K562 (cell line): ENCODE measurements around the gene FRMPD1.

Experiments
- CTCF ChIP-seq, 3 experiments: IDR thresholded peaks in 2 of 3; conservative IDR thresholded peaks in 1 of 3; 2 replicates each; pipeline ENCODE4 v1.5.1; 2011 to 2012; ENCODE audit warnings: low read length in 3 of 3, mild to moderate bottlenecking in 3 of 3, control low read depth in 2 of 3, improper control_type of control experiment in 1 of 3, inconsistent platforms in 1 of 3, low read depth in 1 of 3, mixed read lengths in 1 of 3, moderate library complexity in 1 of 3; ENCODE audit not compliant: insufficient read depth in 2 of 3
- EZH2 ChIP-seq: IDR thresholded peaks from 2 replicates; pipeline ENCODE4 v1.6.1; 2012; ENCODE audit warnings: low read depth, mild to moderate bottlenecking, inconsistent platforms, low read length, borderline replicate concordance
- MXD1 ChIP-seq: fragments of 250-450 bp; sonication (Bioruptor Pico); IDR thresholded peaks from 2 replicates; pipeline ENCODE4 v1.8.0; 2021; ENCODE audit warnings: borderline replicate concordance, mild to moderate bottlenecking, moderate library complexity; ENCODE audit not compliant: poor library complexity, severe bottlenecking
- POLR2AphosphoS5 ChIP-seq: IDR thresholded peaks from 2 replicates; pipeline ENCODE4 v1.6.1; 2011; ENCODE audit warnings: mild to moderate bottlenecking, low read depth, low read length, moderate library complexity; ENCODE audit not compliant: control insufficient read depth, insufficient read depth
- RCOR1 ChIP-seq, 2 experiments: IDR thresholded peaks; 2 replicates each; pipeline ENCODE4 v1.6.1; 2012; ENCODE audit warnings: low read depth in 2 of 2, low read length in 2 of 2, borderline replicate concordance in 1 of 2, improper control_type of control experiment in 1 of 2
- RFX5 ChIP-seq: IDR thresholded peaks from 2 replicates; pipeline ENCODE4 v1.6.1; 2011; ENCODE audit warnings: low read depth, mild to moderate bottlenecking, improper control_type of control experiment, low read length
- XRCC4 ChIP-seq: IDR thresholded peaks from one replicate; pipeline ENCODE4 v1.6.1; 2011; ENCODE audit not compliant: insufficient read depth, insufficient read length; ENCODE audit errors: extremely low read depth
- ZHX1 ChIP-seq: fragments of 150-350 bp; conservative IDR thresholded peaks from 2 replicates; pipeline ENCODE4 v1.6.1; 2014; ENCODE audit warnings: low read length
- ZNF232 ChIP-seq: sonication (generic); formaldehyde crosslinking; IDR thresholded peaks from 2 replicates; pipeline ENCODE4 v1.8.0; 2022; ENCODE audit warnings: mild to moderate bottlenecking, missing genetic modification reagents
- ZNF398 ChIP-seq: fragments of 250-450 bp; sonication (Bioruptor Pico); IDR thresholded peaks from 2 replicates; pipeline ENCODE4 v1.8.0; 2021; ENCODE audit warnings: moderate library complexity, mild to moderate bottlenecking, inconsistent platforms
- ZNF444 ChIP-seq: fragments of 250-450 bp; sonication (Bioruptor Pico); IDR thresholded peaks from 2 replicates; pipeline ENCODE4 v1.4.0; 2020; ENCODE audit warnings: mild to moderate bottlenecking, moderate library complexity
- ZNF449 ChIP-seq: fragments of 250-450 bp; sonication (Bioruptor Pico); IDR thresholded peaks from 2 replicates; pipeline ENCODE4 v1.8.0; 2022; ENCODE audit warnings: moderate library complexity, mild to moderate bottlenecking, inconsistent platforms
- TF ChIP-seq, protein P1 (sequence below): fragments of 450-650 bp; formaldehyde crosslinking; IDR thresholded peaks from 2 replicates; pipeline ENCODE4 v1.4.0; 2020; ENCODE audit warnings: mild to moderate bottlenecking, mixed read lengths

GRCh38 chr9:37760416-37761161 lies 109.8 kb downstream of the FRMPD1 start:
- TF ChIP-seq CTCF (IDR thresholded peaks at IDR 0.05 in 2 of 3, conservative IDR thresholded peaks at IDR 0.05 in 1 of 3; ENCODE audit: insufficient read depth in 2 of 3, low read depth in 1 of 3, low read length in 3 of 3) (no peak), ZNF232 (no peak), RFX5 (no peak), XRCC4 (no peak), MXD1 (CRISPR knock-in tag) (no peak), ZNF444 (CRISPR knock-in tag) (no peak), POLR2AphosphoS5 (no peak), ZHX1 (no peak), ZNF398 (no peak), RCOR1 (IDR thresholded peaks at IDR 0.05; ENCODE audit: borderline replicate concordance in 1 of 2, low read depth in 2 of 2, low read length in 2 of 2) (no peak), ZNF449 (CRISPR knock-in tag) (no peak), EZH2 (no peak)
- TF ChIP-seq, protein P1, sequence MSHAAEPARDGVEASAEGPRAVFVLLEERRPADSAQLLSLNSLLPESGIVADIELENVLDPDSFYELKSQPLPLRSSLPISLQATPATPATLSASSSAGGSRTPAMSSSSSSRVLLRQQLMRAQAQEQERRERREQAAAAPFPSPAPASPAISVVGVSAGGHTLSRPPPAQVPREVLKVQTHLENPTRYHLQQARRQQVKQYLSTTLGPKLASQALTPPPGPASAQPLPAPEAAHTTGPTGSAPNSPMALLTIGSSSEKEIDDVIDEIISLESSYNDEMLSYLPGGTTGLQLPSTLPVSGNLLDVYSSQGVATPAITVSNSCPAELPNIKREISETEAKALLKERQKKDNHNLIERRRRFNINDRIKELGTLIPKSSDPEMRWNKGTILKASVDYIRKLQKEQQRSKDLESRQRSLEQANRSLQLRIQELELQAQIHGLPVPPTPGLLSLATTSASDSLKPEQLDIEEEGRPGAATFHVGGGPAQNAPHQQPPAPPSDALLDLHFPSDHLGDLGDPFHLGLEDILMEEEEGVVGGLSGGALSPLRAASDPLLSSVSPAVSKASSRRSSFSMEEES (CRISPR knock-in tag) = no peak
